ENCODE measurements around the gene GNB3.

The GNB3 gene

DNA sequence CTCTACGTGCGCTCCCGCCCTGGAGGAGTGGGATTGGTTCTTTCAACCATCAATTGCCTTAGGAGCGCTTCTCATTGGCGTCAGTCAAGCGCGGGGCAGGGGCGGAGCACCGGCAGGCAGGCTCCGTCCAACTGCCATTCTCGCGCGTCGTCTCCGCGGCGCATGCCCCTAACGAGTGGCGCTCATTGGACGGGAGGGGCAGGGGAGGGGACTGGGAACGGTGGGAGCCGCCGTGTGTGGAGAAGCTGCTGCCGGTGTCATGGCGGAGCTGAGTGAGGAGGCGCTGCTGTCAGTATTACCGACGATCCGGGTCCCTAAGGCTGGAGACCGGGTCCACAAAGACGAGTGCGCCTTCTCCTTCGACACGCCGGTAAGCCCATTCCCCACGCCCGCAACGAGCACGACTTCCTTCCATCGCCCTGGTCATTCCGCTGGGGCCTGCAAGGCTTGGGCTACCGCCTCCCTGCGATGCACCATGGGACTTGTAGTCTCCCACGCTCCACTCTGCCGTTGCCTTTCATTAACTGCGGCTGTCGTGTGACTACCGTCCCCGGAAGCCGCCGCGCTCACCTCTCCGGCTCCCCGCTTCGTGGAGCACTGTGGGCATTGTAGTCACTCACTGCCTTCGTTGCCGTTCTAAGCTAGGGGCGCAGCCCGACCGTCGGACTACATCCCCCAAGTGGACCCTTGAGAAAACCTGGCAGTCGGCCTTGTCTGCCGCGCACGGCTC, 11.4 kb downstream of the GNB3 start, which contains the start of gene USP5:
Gene USP5, plus strand, starts transcription at position 230 of the 730 bp plus-strand sequence. Its CDS starts 30 bp downstream, at position 260.
- no peaks in the 10 kb centered on the region for H3K27me3 ChIP-seq (ENCODE audit: insufficient read depth, poor library complexity, severe bottlenecking)
- H3K27ac ChIP-seq (replicated peaks), result peak within 1 kb of the TSS; percentile 93
- H3K4me3 ChIP-seq (replicated peaks; ENCODE audit: insufficient read depth, low read length), result peak within 1 kb of the TSS; percentile 83
- TF ChIP-seq GABPA (IDR thresholded peaks at IDR 0.05; ENCODE audit: low read depth) (peak; percentile 96), POLR2AphosphoS5 (IDR thresholded peaks at IDR 0.05; ENCODE audit: low read depth) (peak; percentile 45; the same call in 1 of the 2 replicates), SPI1 (IDR thresholded peaks at IDR 0.05; ENCODE audit: borderline replicate concordance, low read depth) (peak; percentile 6; the same call in 1 of the 2 replicates)
- TF ChIP-seq, protein P1, sequence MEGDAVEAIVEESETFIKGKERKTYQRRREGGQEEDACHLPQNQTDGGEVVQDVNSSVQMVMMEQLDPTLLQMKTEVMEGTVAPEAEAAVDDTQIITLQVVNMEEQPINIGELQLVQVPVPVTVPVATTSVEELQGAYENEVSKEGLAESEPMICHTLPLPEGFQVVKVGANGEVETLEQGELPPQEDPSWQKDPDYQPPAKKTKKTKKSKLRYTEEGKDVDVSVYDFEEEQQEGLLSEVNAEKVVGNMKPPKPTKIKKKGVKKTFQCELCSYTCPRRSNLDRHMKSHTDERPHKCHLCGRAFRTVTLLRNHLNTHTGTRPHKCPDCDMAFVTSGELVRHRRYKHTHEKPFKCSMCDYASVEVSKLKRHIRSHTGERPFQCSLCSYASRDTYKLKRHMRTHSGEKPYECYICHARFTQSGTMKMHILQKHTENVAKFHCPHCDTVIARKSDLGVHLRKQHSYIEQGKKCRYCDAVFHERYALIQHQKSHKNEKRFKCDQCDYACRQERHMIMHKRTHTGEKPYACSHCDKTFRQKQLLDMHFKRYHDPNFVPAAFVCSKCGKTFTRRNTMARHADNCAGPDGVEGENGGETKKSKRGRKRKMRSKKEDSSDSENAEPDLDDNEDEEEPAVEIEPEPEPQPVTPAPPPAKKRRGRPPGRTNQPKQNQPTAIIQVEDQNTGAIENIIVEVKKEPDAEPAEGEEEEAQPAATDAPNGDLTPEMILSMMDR (IDR thresholded peaks at IDR 0.05; ENCODE audit: insufficient read depth, low read length), result no peak
- peak; percentile 99 to 100 for DNase-seq (ENCODE audit: low read depth in 1 of 2, low spot score in 1 of 2)

DNA sequence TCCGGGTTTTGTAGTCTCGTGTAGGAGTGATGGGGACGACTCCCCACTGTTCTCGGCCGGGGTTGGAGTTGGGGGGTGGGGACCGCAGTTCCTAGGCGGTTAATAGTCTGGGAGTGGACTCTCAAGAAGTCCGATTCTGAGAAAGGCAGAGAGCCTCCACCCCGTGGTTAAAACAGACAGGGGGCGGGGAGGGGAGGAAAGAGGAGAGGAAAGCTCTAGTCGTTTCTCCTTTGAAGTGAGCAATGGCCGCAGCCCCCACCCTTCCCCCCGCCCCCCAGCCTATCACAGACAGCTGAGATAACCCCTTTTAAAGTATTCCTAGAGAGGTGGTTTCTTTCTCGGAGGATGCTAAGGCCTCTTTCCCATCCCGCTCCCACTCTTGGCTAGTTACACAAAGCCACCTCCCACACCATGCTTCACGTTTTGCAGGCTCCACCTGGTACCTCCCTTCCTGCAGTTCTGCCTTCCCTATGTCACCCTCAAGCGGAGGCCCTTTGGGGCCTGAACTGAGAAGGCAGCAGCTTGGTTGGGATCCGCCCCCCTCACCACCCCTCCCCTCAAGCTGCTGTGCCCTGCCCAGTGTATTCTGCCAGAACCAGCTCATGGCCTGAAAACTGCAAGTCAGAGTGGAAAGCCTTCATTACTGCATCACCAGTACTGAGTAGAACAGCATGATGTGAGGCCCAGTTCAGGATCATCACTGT, 12.1 kb downstream of the GNB3 start:
- H3K27me3 ChIP-seq (ENCODE audit: insufficient read depth, poor library complexity, severe bottlenecking), result no peaks in the 10 kb centered on the region
- peak overlapping the region; percentile 49 for H3K27ac ChIP-seq (replicated peaks)
- peak in 1 of 2 experiments; percentile 49 for DNase-seq (ENCODE audit: low read depth in 1 of 2, low spot score in 1 of 2)
- TF ChIP-seq POLR2AphosphoS5 (IDR thresholded peaks at IDR 0.05; ENCODE audit: low read depth), result no peak
- no peak for TF ChIP-seq SPI1 (IDR thresholded peaks at IDR 0.05; ENCODE audit: borderline replicate concordance, low read depth)
- TF ChIP-seq GABPA (IDR thresholded peaks at IDR 0.05; ENCODE audit: low read depth), result no peak
- TF ChIP-seq, protein P1 (IDR thresholded peaks at IDR 0.05; ENCODE audit: insufficient read depth, low read length), result no peak
- TF ChIP-seq, protein P2, sequence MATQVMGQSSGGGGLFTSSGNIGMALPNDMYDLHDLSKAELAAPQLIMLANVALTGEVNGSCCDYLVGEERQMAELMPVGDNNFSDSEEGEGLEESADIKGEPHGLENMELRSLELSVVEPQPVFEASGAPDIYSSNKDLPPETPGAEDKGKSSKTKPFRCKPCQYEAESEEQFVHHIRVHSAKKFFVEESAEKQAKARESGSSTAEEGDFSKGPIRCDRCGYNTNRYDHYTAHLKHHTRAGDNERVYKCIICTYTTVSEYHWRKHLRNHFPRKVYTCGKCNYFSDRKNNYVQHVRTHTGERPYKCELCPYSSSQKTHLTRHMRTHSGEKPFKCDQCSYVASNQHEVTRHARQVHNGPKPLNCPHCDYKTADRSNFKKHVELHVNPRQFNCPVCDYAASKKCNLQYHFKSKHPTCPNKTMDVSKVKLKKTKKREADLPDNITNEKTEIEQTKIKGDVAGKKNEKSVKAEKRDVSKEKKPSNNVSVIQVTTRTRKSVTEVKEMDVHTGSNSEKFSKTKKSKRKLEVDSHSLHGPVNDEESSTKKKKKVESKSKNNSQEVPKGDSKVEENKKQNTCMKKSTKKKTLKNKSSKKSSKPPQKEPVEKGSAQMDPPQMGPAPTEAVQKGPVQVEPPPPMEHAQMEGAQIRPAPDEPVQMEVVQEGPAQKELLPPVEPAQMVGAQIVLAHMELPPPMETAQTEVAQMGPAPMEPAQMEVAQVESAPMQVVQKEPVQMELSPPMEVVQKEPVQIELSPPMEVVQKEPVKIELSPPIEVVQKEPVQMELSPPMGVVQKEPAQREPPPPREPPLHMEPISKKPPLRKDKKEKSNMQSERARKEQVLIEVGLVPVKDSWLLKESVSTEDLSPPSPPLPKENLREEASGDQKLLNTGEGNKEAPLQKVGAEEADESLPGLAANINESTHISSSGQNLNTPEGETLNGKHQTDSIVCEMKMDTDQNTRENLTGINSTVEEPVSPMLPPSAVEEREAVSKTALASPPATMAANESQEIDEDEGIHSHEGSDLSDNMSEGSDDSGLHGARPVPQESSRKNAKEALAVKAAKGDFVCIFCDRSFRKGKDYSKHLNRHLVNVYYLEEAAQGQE (IDR thresholded peaks at IDR 0.05; ENCODE audit: insufficient replicate concordance, low read depth), result no peak
- H3K4me3 ChIP-seq (replicated peaks; ENCODE audit: insufficient read depth, low read length), result peak overlapping the region; percentile 65

DNA sequence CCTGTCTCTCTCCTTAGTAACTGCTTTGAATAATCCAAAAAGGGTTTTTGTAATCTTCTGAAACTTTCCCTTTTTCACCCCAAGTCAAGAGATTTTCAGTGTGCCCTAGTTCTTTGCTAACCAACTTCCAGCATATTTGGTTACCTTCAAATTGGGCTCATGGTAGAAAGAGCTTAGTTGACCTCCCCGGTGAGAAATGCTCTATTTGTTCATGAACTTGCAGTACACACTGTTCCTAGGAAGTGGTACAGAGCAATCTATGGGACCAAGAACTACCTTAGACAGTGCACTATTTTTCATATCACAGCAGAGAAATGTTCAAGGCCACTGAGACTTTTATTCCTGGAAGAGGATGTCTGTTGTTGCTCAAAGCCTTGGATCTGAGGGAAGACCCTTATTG, 12.9 kb downstream of the GNB3 start:
- Histone ChIP-seq H3K27ac (replicated peaks) (no peak overlapping the region), H3K4me3 (replicated peaks; ENCODE audit: insufficient read depth, low read length) (no peak overlapping the region), H3K27me3 (ENCODE audit: insufficient read depth, poor library complexity, severe bottlenecking) (no peaks in the 10 kb centered on the region)
- TF ChIP-seq, protein P2 (IDR thresholded peaks at IDR 0.05; ENCODE audit: insufficient replicate concordance, low read depth), result no peak
- no peak for TF ChIP-seq GABPA (IDR thresholded peaks at IDR 0.05; ENCODE audit: low read depth)
- no peak for TF ChIP-seq POLR2AphosphoS5 (IDR thresholded peaks at IDR 0.05; ENCODE audit: low read depth)
- TF ChIP-seq SPI1 (IDR thresholded peaks at IDR 0.05; ENCODE audit: borderline replicate concordance, low read depth), result no peak
- TF ChIP-seq, protein P1 (IDR thresholded peaks at IDR 0.05; ENCODE audit: insufficient read depth, low read length), result no peak
- DNase-seq (ENCODE audit: low read depth in 1 of 2, low spot score in 1 of 2), result no peak
